Smooth muscle cell (in vitro differentiated cells): ENCODE measurements around the gene PDE1C. TPM values are rescaled to one million over a fixed set of nuclear protein-coding genes. Genes with fewer than 3 reads are reported as not detected.

Experiments used
- DNase-seq: peaks from one replicate; lab custom pipeline; 2025; ENCODE audit not compliant: unreplicated experiment; lab: John Stamatoyannopoulos, UW
- H2AFZ ChIP-seq: fragments of 200-600 bp; sonication (generic); 2 replicates; pipeline ENCODE4 v1.6.0; 2016; ENCODE audit warnings: antibody characterized with exemption, low read depth, mild to moderate bottlenecking
- H3F3A ChIP-seq: fragments of 200-600 bp; sonication (generic); 2 replicates; pipeline ENCODE4 v1.6.0; 2017; ENCODE audit warnings: antibody characterized with exemption, low read depth
- H3K27ac ChIP-seq: fragments of 200-600 bp; sonication (generic); 2 replicates; pipeline ENCODE4 v1.5.1; 2016; ENCODE audit warnings: low read depth, mild to moderate bottlenecking
- H3K27me3 ChIP-seq: fragments of 200-600 bp; sonication (generic); 2 replicates; pipeline ENCODE4 v1.6.1; 2016; ENCODE audit warnings: low read depth, mild to moderate bottlenecking
- H3K36me3 ChIP-seq: fragments of 200-600 bp; sonication (generic); 2 replicates; pipeline ENCODE4 v1.5.1; 2016; ENCODE audit warnings: low read depth
- H3K4me1 ChIP-seq: fragments of 200-600 bp; sonication (generic); 2 replicates; pipeline ENCODE4 v1.5.1; 2016; ENCODE audit warnings: low read depth
- H3K4me2 ChIP-seq: fragments of 200-600 bp; sonication (generic); 2 replicates; pipeline ENCODE4 v1.6.0; 2016; ENCODE audit warnings: mild to moderate bottlenecking
- H3K4me3 ChIP-seq: fragments of 200-600 bp; sonication (generic); 2 replicates; pipeline ENCODE4 v1.5.1; 2016; ENCODE audit warnings: mild to moderate bottlenecking
- H3K79me2 ChIP-seq: fragments of 200-600 bp; sonication (generic); 2 replicates; pipeline ENCODE4 v1.6.0; 2016; ENCODE audit warnings: low read depth, mild to moderate bottlenecking
- H3K9ac ChIP-seq: fragments of 200-600 bp; sonication (generic); 2 replicates; pipeline ENCODE4 v1.6.0; 2016; ENCODE audit warnings: low read depth
- H3K9me3 ChIP-seq: fragments of 200-600 bp; sonication (generic); replicated peaks from 2 replicates; pipeline ENCODE4 v1.5.1; 2016; ENCODE audit warnings: low read depth
- H4K20me1 ChIP-seq: fragments of 200-600 bp; sonication (generic); 2 replicates; pipeline ENCODE4 v1.6.0; 2016; ENCODE audit warnings: low read depth
- WGBS: methylation state at CpG from one replicate; pipeline ENCODE4 v1.1.7; 2016; ENCODE audit warnings: low lambda C conversion rate; 5-methylcytosine and 5-hydroxymethylcytosine counted together
- polyA plus RNA-seq: library from polyadenylated mRNA; unstranded; fragments of >200 nt; fragmentation: Nextera tagmentation; extraction: Ambion mirVana; gene quantifications from 2 replicates; pipeline ENCODE4 v1.2.1, GENCODE V29; 2016
- total RNA-seq: library from RNA; depleted of rRNA; stranded (reverse); fragments of >200 nt; gene quantifications from 2 replicates; pipeline ENCODE4 v1.2.3, GENCODE V29; 2014
- TF ChIP-seq, protein P1 (sequence below): fragments of 200-600 bp; sonication (generic); IDR thresholded peaks from 2 replicates; pipeline ENCODE4 v1.5.1; 2017; ENCODE audit warnings: borderline replicate concordance, mild to moderate bottlenecking, antibody characterized with exemption; ENCODE audit not compliant: insufficient read depth, poor library complexity, severe bottlenecking

PDE1C gene
- total and polyA plus RNA-seq, 2 experiments from 2014 or later, result 1.2 to 6.9 TPM

DNA sequence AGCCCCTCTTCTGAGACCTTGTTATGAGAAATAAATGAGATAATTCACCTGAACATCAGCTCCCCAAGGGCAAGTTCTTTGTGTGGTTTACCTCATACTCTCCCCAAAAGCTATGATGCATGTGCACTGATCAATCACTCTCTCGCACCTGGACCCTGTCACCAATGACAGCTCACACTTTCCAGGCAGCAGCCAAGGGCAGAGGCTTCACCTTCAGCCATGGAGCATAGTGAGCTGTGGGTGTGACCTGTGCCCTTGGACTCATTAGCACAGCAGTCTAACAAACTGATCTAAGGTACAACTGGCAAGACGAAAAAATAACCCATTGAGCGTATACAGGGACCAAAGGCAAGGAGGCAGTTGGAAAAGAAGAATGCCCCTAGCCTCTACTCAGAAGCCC, 17.0 kb downstream of the PDE1C start:
- Histone ChIP-seq H3K4me2 (no peak overlapping the region), H3K4me3 (no peak overlapping the region), H3K27me3 (no peaks in the 10 kb centered on the region), H4K20me1 (no peaks in the 10 kb centered on the region), H3K79me2 (no peaks in the 10 kb centered on the region), H3K36me3 (no peaks in the 10 kb centered on the region), H2AFZ (no peak overlapping the region), H3K9ac (no peak overlapping the region), H3K27ac (no peak overlapping the region), H3K4me1 (no peaks in the 10 kb centered on the region), H3K9me3 (no peaks in the 10 kb centered on the region), H3F3A (no peaks in the 10 kb centered on the region)
- TF ChIP-seq, protein P1, sequence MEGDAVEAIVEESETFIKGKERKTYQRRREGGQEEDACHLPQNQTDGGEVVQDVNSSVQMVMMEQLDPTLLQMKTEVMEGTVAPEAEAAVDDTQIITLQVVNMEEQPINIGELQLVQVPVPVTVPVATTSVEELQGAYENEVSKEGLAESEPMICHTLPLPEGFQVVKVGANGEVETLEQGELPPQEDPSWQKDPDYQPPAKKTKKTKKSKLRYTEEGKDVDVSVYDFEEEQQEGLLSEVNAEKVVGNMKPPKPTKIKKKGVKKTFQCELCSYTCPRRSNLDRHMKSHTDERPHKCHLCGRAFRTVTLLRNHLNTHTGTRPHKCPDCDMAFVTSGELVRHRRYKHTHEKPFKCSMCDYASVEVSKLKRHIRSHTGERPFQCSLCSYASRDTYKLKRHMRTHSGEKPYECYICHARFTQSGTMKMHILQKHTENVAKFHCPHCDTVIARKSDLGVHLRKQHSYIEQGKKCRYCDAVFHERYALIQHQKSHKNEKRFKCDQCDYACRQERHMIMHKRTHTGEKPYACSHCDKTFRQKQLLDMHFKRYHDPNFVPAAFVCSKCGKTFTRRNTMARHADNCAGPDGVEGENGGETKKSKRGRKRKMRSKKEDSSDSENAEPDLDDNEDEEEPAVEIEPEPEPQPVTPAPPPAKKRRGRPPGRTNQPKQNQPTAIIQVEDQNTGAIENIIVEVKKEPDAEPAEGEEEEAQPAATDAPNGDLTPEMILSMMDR, result no peak
- WGBS, result 96% methylated on average over 3 of the region's 3 CpGs
- no peak for DNase-seq

DNA sequence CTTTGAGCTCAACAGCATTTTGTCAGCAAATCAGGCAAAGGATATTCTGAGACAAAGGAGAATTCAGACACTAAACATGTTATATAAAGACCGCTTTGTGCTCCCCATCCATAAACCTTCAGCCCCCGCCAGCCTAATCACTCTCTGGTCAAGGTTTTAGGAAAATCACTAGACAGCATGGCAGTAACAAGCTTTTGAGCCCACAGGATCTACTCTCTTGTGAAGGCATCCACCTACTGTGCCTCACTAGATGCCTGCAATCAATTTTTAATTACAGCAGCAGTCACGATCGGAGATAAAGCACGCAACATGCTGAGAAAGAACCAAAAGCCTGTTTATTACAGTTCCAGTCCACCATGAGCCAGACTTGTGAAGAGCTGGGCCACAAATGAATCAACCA, 19.1 kb downstream of the PDE1C start:
- Histone ChIP-seq H2AFZ (no peak overlapping the region), H3K9ac (no peak overlapping the region), H3K4me1 (no peaks in the 10 kb centered on the region), H3F3A (no peaks in the 10 kb centered on the region), H3K4me3 (no peak overlapping the region), H3K79me2 (no peaks in the 10 kb centered on the region), H3K9me3 (no peaks in the 10 kb centered on the region), H3K27me3 (no peaks in the 10 kb centered on the region), H3K4me2 (no peak overlapping the region), H3K36me3 (no peaks in the 10 kb centered on the region), H3K27ac (no peak overlapping the region), H4K20me1 (no peaks in the 10 kb centered on the region)
- WGBS, result 81% methylated on average over 5 of the region's 5 CpGs
- TF ChIP-seq, protein P1, result no peak
- no peak for DNase-seq

DNA sequence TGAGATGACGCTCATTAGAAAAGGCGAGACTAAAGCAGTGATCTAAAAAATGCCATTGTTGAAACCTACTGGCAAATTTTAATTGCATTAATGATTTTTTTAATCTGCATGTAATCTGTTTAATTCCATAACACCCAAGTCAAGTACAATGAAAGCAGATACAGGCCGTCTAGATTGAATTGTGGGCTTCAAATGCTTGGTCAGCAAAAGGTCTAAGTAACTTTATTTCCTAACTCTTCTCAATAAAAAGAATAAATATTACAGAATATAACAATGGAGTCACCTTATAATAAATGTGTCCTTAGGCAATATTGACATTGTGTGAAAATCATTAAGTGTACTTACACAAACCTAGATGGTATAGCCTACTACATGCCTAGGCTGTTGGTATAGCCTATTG, 20.6 kb downstream of the PDE1C start:
- H3K4me3 ChIP-seq, result no peak overlapping the region
- WGBS, result 64% methylated on average over 3 of the region's 3 CpGs
- TF ChIP-seq, protein P1, result no peak

GRCh38 chr7:32048970-32049491, 21.2 kb downstream of the PDE1C start:
- Histone ChIP-seq H3K4me3 (no peak overlapping the region), H3F3A (no peaks in the 10 kb centered on the region), H3K4me1 (no peaks in the 10 kb centered on the region), H3K79me2 (no peaks in the 10 kb centered on the region), H3K4me2 (no peak overlapping the region), H3K9ac (no peak overlapping the region), H3K27ac (no peak overlapping the region), H3K9me3 (no peaks in the 10 kb centered on the region), H2AFZ (no peak overlapping the region), H3K27me3 (no peaks in the 10 kb centered on the region), H3K36me3 (no peaks in the 10 kb centered on the region), H4K20me1 (no peaks in the 10 kb centered on the region)
- no peak for DNase-seq
- 67% methylated on average over 3 of the region's 3 CpGs for WGBS
- TF ChIP-seq, protein P1, result no peak

More for the DNA sequence above, 20.6 kb downstream of the PDE1C start:
- no peaks in the 10 kb centered on the region for H3K4me1 ChIP-seq
- H3K79me2 ChIP-seq, result no peaks in the 10 kb centered on the region
- no peaks in the 10 kb centered on the region for H3F3A ChIP-seq
- no peak for DNase-seq
- H4K20me1 ChIP-seq, result no peaks in the 10 kb centered on the region
- H3K36me3 ChIP-seq, result no peaks in the 10 kb centered on the region
- no peak overlapping the region for H2AFZ ChIP-seq
- H3K27ac ChIP-seq, result no peak overlapping the region
- H3K9ac ChIP-seq, result no peak overlapping the region
- no peaks in the 10 kb centered on the region for H3K9me3 ChIP-seq
- no peaks in the 10 kb centered on the region for H3K27me3 ChIP-seq
- H3K4me2 ChIP-seq, result no peak overlapping the region
